Kidney (tissue), 14 donors: ENCODE measurements around the gene PODXL2. TPM values are rescaled to one million over a fixed set of nuclear protein-coding genes. Genes with fewer than 3 reads are reported as not detected.

ENCODE experiments used
- DNase-seq, 5 donors: peaks; one replicate each; pipeline ENCODE4 v3.0.0-alpha.2; 2013 to 2020
- FAIRE-seq: peaks from 2 replicates; lab custom pipeline; 2012; peaks lifted over from hg19 to GRCh38; lab: Jason Lieb, UNC
- H3K27ac ChIP-seq, 2 donors: one replicate each; pipeline ENCODE4 v1.7.0; 2013; ENCODE audit warnings: low read depth in 2 of 2, low read length in 2 of 2, inconsistent platforms in 1 of 2
- H3K27me3 ChIP-seq: one replicate; pipeline ENCODE4 v1.7.1; 2013; ENCODE audit warnings: low read length, inconsistent platforms; ENCODE audit not compliant: control insufficient read depth, insufficient read depth
- H3K36me3 ChIP-seq, 3 donors: one replicate each; pipeline versions ENCODE4 v1.7.0 to v1.7.1; 2013; ENCODE audit warnings: low read length in 3 of 3, control low read depth in 1 of 3, inconsistent platforms in 1 of 3; ENCODE audit not compliant: insufficient read depth in 3 of 3, control insufficient read depth in 2 of 3
- H3K4me1 ChIP-seq, 3 donors: one replicate each; pipeline versions ENCODE4 v1.7.0 to v1.7.1; 2013; ENCODE audit warnings: low read length in 3 of 3, inconsistent platforms in 1 of 3, low read depth in 1 of 3; ENCODE audit not compliant: control insufficient read depth in 2 of 3, insufficient read depth in 2 of 3
- H3K4me3 ChIP-seq, 3 donors: one replicate each; pipeline versions ENCODE4 v1.7.0 to v1.8.1; 2013; ENCODE audit warnings: low read length in 3 of 3, control low read depth in 1 of 3, inconsistent platforms in 1 of 3
- H3K9ac ChIP-seq, 3 donors: one replicate each; pipeline versions ENCODE4 v1.7.0 to v1.7.1; 2013; ENCODE audit warnings: low read length in 3 of 3, control low read depth in 1 of 3, inconsistent platforms in 1 of 3
- H3K9me3 ChIP-seq, 3 donors: one replicate each; pipeline versions ENCODE4 v1.7.0 to v1.7.1; 2013; ENCODE audit warnings: low read length in 3 of 3, control low read depth in 1 of 3, inconsistent platforms in 1 of 3; ENCODE audit not compliant: control insufficient read depth in 2 of 3, insufficient read depth in 1 of 3
- CTCF ChIP-seq: IDR thresholded peaks from 3 replicates; pipeline ENCODE4 v1.5.1; 2012; ENCODE audit warnings: mild to moderate bottlenecking, moderate library complexity, borderline replicate concordance; ENCODE audit not compliant: insufficient read depth; ENCODE audit errors: extremely low read depth
- intact Hi-C: fragments of 100-400 bp; cut with DNase I; formaldehyde crosslinking; loops from one replicate; pipeline ENCODE4 v1.11.1; 2022
- polyA plus RNA-seq: library from polyadenylated mRNA; stranded (reverse); fragments of 350-450 nt; fragmentation: Illumina TruSeq; extraction: RNeasy Lipid Tissue Mini Kit (QIAGEN cat#74804); gene quantifications from one replicate; pipeline ENCODE4 v1.2.3, GENCODE V29; 2014; ENCODE audit warnings: low read depth, low replicate concordance; ENCODE audit not compliant: insufficient read depth
- total RNA-seq: library from RNA; stranded (reverse); fragmentation: NEBNext Ultra II Directional; extraction: Animal tissue kit (Norgen Biotek cat#: 25700); gene quantifications from one replicate; pipeline ENCODE4 v1.2.1, GENCODE V29; 2021
- donor health status: control.
- donor health status: control.
- donor health status: control.
- donor health status: control.
- donor health status: control.
- donor health status: DM: yes; HTN: yes; CAD: no.
- donor health status: Normal renal cell carcinoma (clear cell type).

The PODXL2 gene
- total and polyA plus RNA-seq, 2 donors from 2014 or later = 7.4 to 10.5 TPM

- Histone ChIP-seq H3K36me3 (no peaks in the 10 kb centered on the region), H3K27ac (no peak overlapping the region), H3K27me3 (no peaks in the 10 kb centered on the region), H3K4me3 (peak overlapping the region in 2 of 3 donors; percentile 14 to 66), H3K4me1 (peaks cover 0 to 13% (median 5%) of the 10 kb centered on the region in 3 donors), H3K9ac (peak overlapping the region in 1 of 3 donors; percentile 67), H3K9me3 (no peaks in the 10 kb centered on the region)
- FAIRE-seq = no peak
- no peak for TF ChIP-seq CTCF
- intact Hi-C loops = no loop called here
- peak in 2 of 5 donors; percentile 60 to 66 for DNase-seq
These were observed 45.2 kb downstream of the PODXL2 start for GRCh38 chr3:127674101-127674721.

GRCh38 chr3:127674790-127675189 lies 45.8 kb downstream of the PODXL2 start:
- no peak for TF ChIP-seq CTCF
- intact Hi-C loops = no loop called here
- H3K27me3 ChIP-seq = no peaks in the 10 kb centered on the region
- no peak overlapping the region for H3K4me3 ChIP-seq
- H3K36me3 ChIP-seq = no peaks in the 10 kb centered on the region
- FAIRE-seq (no peak), DNase-seq (peak in 2 of 5 donors; percentile 33 to 58)
- H3K4me1 ChIP-seq = peaks cover 0 to 13% (median 5%) of the 10 kb centered on the region in 3 donors
- no peak overlapping the region for H3K9ac ChIP-seq
- no peak overlapping the region for H3K27ac ChIP-seq
- no peaks in the 10 kb centered on the region for H3K9me3 ChIP-seq

DNA sequence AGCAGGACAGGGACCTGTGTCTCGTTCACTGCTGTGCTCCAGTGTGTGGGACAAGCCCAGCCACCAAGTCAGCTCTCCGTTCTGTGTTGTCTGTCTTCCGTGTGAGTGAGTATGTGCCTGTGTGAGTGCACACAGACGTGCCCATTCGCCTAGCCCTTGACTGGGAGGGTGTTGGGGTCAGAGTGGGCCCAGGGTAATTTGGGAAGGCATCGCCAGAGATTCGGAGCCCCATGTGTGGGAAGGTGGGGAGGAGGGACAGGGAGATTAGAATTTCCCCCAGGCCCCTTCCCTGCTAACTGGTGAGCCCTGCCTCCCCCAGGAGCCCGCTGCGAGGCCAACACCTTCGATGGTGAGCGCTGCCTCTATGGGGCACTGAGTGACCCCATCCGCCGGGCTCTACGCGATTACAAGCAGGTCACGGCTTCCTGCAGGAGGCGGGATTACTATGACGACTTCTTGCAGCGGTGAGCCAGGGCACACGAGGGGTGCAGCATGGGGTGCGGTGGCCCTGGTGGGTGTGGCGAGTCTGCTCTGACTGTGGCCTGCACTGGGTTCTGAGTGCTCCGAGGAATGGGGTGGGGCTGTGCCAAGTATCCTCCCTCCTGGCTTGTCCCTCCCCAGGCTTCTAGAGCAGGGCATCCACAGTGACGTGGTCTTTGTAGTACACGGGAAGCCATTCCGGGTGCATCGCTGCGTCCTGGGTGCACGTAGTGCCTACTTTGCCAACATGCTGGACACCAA lies 46.8 kb downstream of the PODXL2 start:
- Histone ChIP-seq H3K36me3 (no peaks in the 10 kb centered on the region), H3K4me3 (no peak overlapping the region), H3K27me3 (no peaks in the 10 kb centered on the region), H3K27ac (no peak overlapping the region), H3K4me1 (peaks cover 0 to 13% (median 5%) of the 10 kb centered on the region in 3 donors), H3K9me3 (no peaks in the 10 kb centered on the region), H3K9ac (no peak overlapping the region)
- no peak for TF ChIP-seq CTCF
- DNase-seq (peak in 2 of 5 donors; percentile 36 to 71), FAIRE-seq (no peak)
- intact Hi-C loops = no loop called here
